Endothelial cell (in vitro differentiated cells): ENCODE results near the gene POLR2E. TPM values are rescaled to one million over a fixed set of nuclear protein-coding genes. Genes with fewer than 3 reads are reported as not detected.

Source experiments
- DNase-seq: peaks from one replicate; pipeline ENCODE4 v3.0.0; 2021; ENCODE audit warnings: low spot score
- H3K27ac Mint-ChIP-seq: one replicate; pipeline ENCODE4 v1.8.0; 2021; ENCODE audit warnings: mixed read lengths, inconsistent platforms; ENCODE audit not compliant: unreplicated experiment
- H3K27me3 Mint-ChIP-seq: one replicate; pipeline ENCODE4 v1.8.0; 2021; ENCODE audit warnings: mild to moderate bottlenecking, moderate library complexity, mixed read lengths, inconsistent platforms; ENCODE audit not compliant: unreplicated experiment
- H3K36me3 Mint-ChIP-seq: one replicate; pipeline ENCODE4 v1.8.0; 2021; ENCODE audit warnings: mild to moderate bottlenecking, low read depth, mixed read lengths, inconsistent platforms; ENCODE audit not compliant: unreplicated experiment
- H3K4me1 Mint-ChIP-seq: one replicate; pipeline ENCODE4 v1.8.0; 2021; ENCODE audit warnings: mild to moderate bottlenecking, mixed read lengths, inconsistent platforms; ENCODE audit not compliant: unreplicated experiment
- H3K4me3 Mint-ChIP-seq: one replicate; pipeline ENCODE4 v1.8.0; 2021; ENCODE audit warnings: mild to moderate bottlenecking, mixed read lengths, inconsistent platforms; ENCODE audit not compliant: unreplicated experiment
- H3K9me3 Mint-ChIP-seq: one replicate; pipeline ENCODE4 v1.8.0; 2021; ENCODE audit warnings: mixed read lengths, inconsistent platforms; ENCODE audit not compliant: unreplicated experiment
- CTCF ChIP-seq: fragments of 200-600 bp; sonication (generic); IDR thresholded peaks from one replicate; pipeline ENCODE4 v1.5.0; 2021; ENCODE audit warnings: antibody characterized with exemption; ENCODE audit not compliant: unreplicated experiment
- total RNA-seq: library from RNA; stranded (reverse); fragmentation: NEBNext Ultra II Directional; extraction: Animal tissue kit (Norgen Biotek cat#: 25700); gene quantifications from one replicate; pipeline ENCODE4 v1.2.1, GENCODE V29; 2021; ENCODE audit not compliant: unreplicated experiment

The POLR2E gene
- total RNA-seq, 1 donor from 2014 or later = 166 TPM

- Mint-ChIP-seq H3K4me3 (no peak overlapping the region), H3K36me3 (peaks cover 27% of the 10 kb centered on the region), H3K27ac (no peak overlapping the region), H3K4me1 (no peaks in the 10 kb centered on the region), H3K9me3 (peaks cover 10% of the 10 kb centered on the region), H3K27me3 (peaks cover 22% of the 10 kb centered on the region)
- no peak for DNase-seq
- no peak for TF ChIP-seq CTCF
Observed at GRCh38 chr19:1053176-1054101, 41.7 kb downstream of the POLR2E start.

GRCh38 chr19:1052349-1052975 is 42.7 kb downstream of the POLR2E start:
- no peak for DNase-seq
- Mint-ChIP-seq H3K4me3 (no peak overlapping the region), H3K36me3 (peaks cover 20% of the 10 kb centered on the region), H3K9me3 (peaks cover 8% of the 10 kb centered on the region), H3K27ac (no peak overlapping the region), H3K4me1 (no peaks in the 10 kb centered on the region), H3K27me3 (peaks cover 21% of the 10 kb centered on the region)
- TF ChIP-seq CTCF = no peak

GRCh38 chr19:1051791-1052190 is 43.4 kb downstream of the POLR2E start:
- peaks cover 15% of the 10 kb centered on the region for H3K36me3 Mint-ChIP-seq
- no peak overlapping the region for H3K27ac Mint-ChIP-seq
- H3K27me3 Mint-ChIP-seq = peaks cover 21% of the 10 kb centered on the region
- H3K4me3 Mint-ChIP-seq = no peak overlapping the region
- peaks cover 4% of the 10 kb centered on the region for H3K9me3 Mint-ChIP-seq
- H3K4me1 Mint-ChIP-seq = no peaks in the 10 kb centered on the region
- DNase-seq = no peak
- TF ChIP-seq CTCF = no peak

GRCh38 chr19:1050989-1051788 is 44.0 kb downstream of the POLR2E start:
- no peak overlapping the region for H3K27ac Mint-ChIP-seq
- H3K4me3 Mint-ChIP-seq = no peak overlapping the region
- no peak for DNase-seq
- no peak for TF ChIP-seq CTCF
- H3K4me1 Mint-ChIP-seq = no peaks in the 10 kb centered on the region
- H3K9me3 Mint-ChIP-seq = no peaks in the 10 kb centered on the region
- peaks cover 16% of the 10 kb centered on the region for H3K27me3 Mint-ChIP-seq
- H3K36me3 Mint-ChIP-seq = peaks cover 9% of the 10 kb centered on the region
